Activated naive CD4-positive, alpha-beta T cell treated with anti-CD3 and anti-CD28 coated beads for 36 hours (primary cell): ENCODE measurements around the gene MAPK9. TPM values are rescaled to one million over a fixed set of nuclear protein-coding genes. Genes with fewer than 3 reads are reported as not detected.

Source experiments
- CTCF ChIA-PET: fragments of 350-600 bp; sonication (Branson Sonifier 250); formaldehyde crosslinking; loops from one replicate; lab custom pipeline; 2021; ENCODE audit warnings: antibody characterized with exemption; lab: Charles Lee
- DNase-seq: peaks from one replicate; pipeline ENCODE4 v3.0.0-alpha.2; 2020
- H3K27ac Mint-ChIP-seq: one replicate; pipeline ENCODE4 v1.8.0; 2021; ENCODE audit warnings: mild to moderate bottlenecking, mixed read lengths
- H3K27me3 Mint-ChIP-seq: one replicate; pipeline ENCODE4 v1.8.0; 2021; ENCODE audit warnings: low read depth, mixed read lengths
- H3K36me3 Mint-ChIP-seq: one replicate; pipeline ENCODE4 v1.8.0; 2021; ENCODE audit warnings: low read depth, mixed read lengths
- H3K4me1 Mint-ChIP-seq: one replicate; pipeline ENCODE4 v1.8.0; 2021; ENCODE audit warnings: low read depth, mixed read lengths
- H3K4me3 Mint-ChIP-seq: one replicate; pipeline ENCODE4 v1.8.0; 2021; ENCODE audit warnings: mild to moderate bottlenecking, moderate library complexity, mixed read lengths
- H3K9me3 Mint-ChIP-seq: one replicate; pipeline ENCODE4 v1.8.0; 2021; ENCODE audit warnings: mixed read lengths
- intact Hi-C: fragments of 100-400 bp; cut with micrococcal nuclease; formaldehyde crosslinking; loops from one replicate; pipeline ENCODE4 v1.15.1; 2023
- total RNA-seq, 2 experiments: library from RNA; stranded (reverse); gene quantifications; one replicate each; pipeline ENCODE4 v1.2.3, GENCODE V29; 2021

Gene MAPK9
- total RNA-seq, 2 experiments from 2014 or later: 30.8 to 34.4 TPM

- no peak overlapping the region for H3K27ac Mint-ChIP-seq
- peaks cover 16% of the 10 kb centered on the region for H3K27me3 Mint-ChIP-seq
- no peaks in the 10 kb centered on the region for H3K4me1 Mint-ChIP-seq
- DNase-seq: no peak
- no peaks in the 10 kb centered on the region for H3K9me3 Mint-ChIP-seq
- no peaks in the 10 kb centered on the region for H3K36me3 Mint-ChIP-seq
- CTCF ChIA-PET: no interaction called here
- no peak overlapping the region for H3K4me3 Mint-ChIP-seq
- intact Hi-C loops: no loop called here
Observed at GRCh38 chr5:180332861-180333260, 41.0 kb upstream of the MAPK9 start.

- no peaks in the 10 kb centered on the region for H3K4me1 Mint-ChIP-seq
- CTCF ChIA-PET: interaction anchor here (0.9 to 1.7 kb wide), 2 partner anchors 16 to 39 kb away, joined by 3 to 8 read pairs; no protein-coding TSS in a partner anchor
- H3K27ac Mint-ChIP-seq: no peak overlapping the region
- H3K4me3 Mint-ChIP-seq: no peak overlapping the region
- intact Hi-C loops: no loop called here
- peaks cover 16% of the 10 kb centered on the region for H3K27me3 Mint-ChIP-seq
- no peaks in the 10 kb centered on the region for H3K36me3 Mint-ChIP-seq
- no peaks in the 10 kb centered on the region for H3K9me3 Mint-ChIP-seq
- DNase-seq: no peak
Observed at GRCh38 chr5:180332051-180332517, 40.2 kb upstream of the MAPK9 start.

GRCh38 chr5:180331647-180331950 lies 39.7 kb upstream of the MAPK9 start:
- CTCF ChIA-PET: interaction anchor here (0.9 to 1.7 kb wide), 2 partner anchors 16 to 39 kb away, joined by 3 to 8 read pairs; no protein-coding TSS in a partner anchor
- H3K9me3 Mint-ChIP-seq: no peaks in the 10 kb centered on the region
- no peaks in the 10 kb centered on the region for H3K36me3 Mint-ChIP-seq
- intact Hi-C loops: no loop called here
- H3K27me3 Mint-ChIP-seq: peaks cover 16% of the 10 kb centered on the region
- H3K4me1 Mint-ChIP-seq: no peaks in the 10 kb centered on the region
- no peak overlapping the region for H3K4me3 Mint-ChIP-seq
- no peak overlapping the region for H3K27ac Mint-ChIP-seq
- DNase-seq: no peak

- no peak for DNase-seq
- no peaks in the 10 kb centered on the region for H3K9me3 Mint-ChIP-seq
- no peaks in the 10 kb centered on the region for H3K4me1 Mint-ChIP-seq
- no peak overlapping the region for H3K27ac Mint-ChIP-seq
- H3K36me3 Mint-ChIP-seq: no peaks in the 10 kb centered on the region
- intact Hi-C loops: no loop called here
- H3K4me3 Mint-ChIP-seq: no peak overlapping the region
- CTCF ChIA-PET: interaction anchor here (0.6 to 1.7 kb wide), 3 partner anchors 15 to 447 kb away, joined by 3 to 8 read pairs (median 3); no protein-coding TSS in a partner anchor
- H3K27me3 Mint-ChIP-seq: peaks cover 16% of the 10 kb centered on the region
Observed at GRCh38 chr5:180330810-180331646, 39.1 kb upstream of the MAPK9 start.

- CTCF ChIA-PET: interaction anchor here (0.6 to 4.3 kb wide), 3 partner anchors 15 to 248 kb away, joined by 3 to 45 read pairs (median 3); no protein-coding TSS in a partner anchor
- H3K4me3 Mint-ChIP-seq: no peak overlapping the region
- H3K4me1 Mint-ChIP-seq: no peaks in the 10 kb centered on the region
- intact Hi-C loops: no loop called here
- no peaks in the 10 kb centered on the region for H3K36me3 Mint-ChIP-seq
- no peak overlapping the region for H3K27ac Mint-ChIP-seq
- no peak for DNase-seq
- H3K9me3 Mint-ChIP-seq: no peaks in the 10 kb centered on the region
- peaks cover 16% of the 10 kb centered on the region for H3K27me3 Mint-ChIP-seq
Observed at GRCh38 chr5:180330270-180330648, 38.4 kb upstream of the MAPK9 start.

GRCh38 chr5:180329606-180330269 lies 37.9 kb upstream of the MAPK9 start:
- intact Hi-C loops: no loop called here
- CTCF ChIA-PET: interaction anchor here (0.6 to 4.3 kb wide), 14 partner anchors 10 to 248 kb away, joined by 3 to 48 read pairs (median 4); no protein-coding TSS in a partner anchor
- no peaks in the 10 kb centered on the region for H3K4me1 Mint-ChIP-seq
- no peaks in the 10 kb centered on the region for H3K9me3 Mint-ChIP-seq
- DNase-seq: no peak
- no peak overlapping the region for H3K27ac Mint-ChIP-seq
- no peaks in the 10 kb centered on the region for H3K36me3 Mint-ChIP-seq
- peaks cover 16% of the 10 kb centered on the region for H3K27me3 Mint-ChIP-seq
- H3K4me3 Mint-ChIP-seq: no peak overlapping the region

- no peak overlapping the region for H3K4me3 Mint-ChIP-seq
- no peaks in the 10 kb centered on the region for H3K9me3 Mint-ChIP-seq
- H3K27ac Mint-ChIP-seq: no peak overlapping the region
- H3K27me3 Mint-ChIP-seq: peaks cover 16% of the 10 kb centered on the region
- intact Hi-C loops: no loop called here
- H3K36me3 Mint-ChIP-seq: no peaks in the 10 kb centered on the region
- CTCF ChIA-PET: interaction anchor here (0.6 to 4.3 kb wide), 28 partner anchors 9 to 277 kb away, joined by 3 to 48 read pairs (median 4); partner anchors contain the start of gene GFPT2
- H3K4me1 Mint-ChIP-seq: no peaks in the 10 kb centered on the region
- DNase-seq: no peak
Observed at GRCh38 chr5:180329138-180329435, 37.2 kb upstream of the MAPK9 start.

GRCh38 chr5:180328296-180329137 lies 36.6 kb upstream of the MAPK9 start:
- Mint-ChIP-seq H3K9me3 (no peaks in the 10 kb centered on the region), H3K27me3 (peaks cover 14% of the 10 kb centered on the region), H3K27ac (no peak overlapping the region), H3K4me3 (no peak overlapping the region), H3K4me1 (no peaks in the 10 kb centered on the region), H3K36me3 (no peaks in the 10 kb centered on the region)
- peak; percentile 93 for DNase-seq
- CTCF ChIA-PET: interaction anchor here (0.6 to 4.3 kb wide), 30 partner anchors 9 to 278 kb away, joined by 3 to 48 read pairs (median 4); partner anchors contain the start of gene GFPT2
- intact Hi-C loops: loop anchor here (1.0 kb wide), 2 partner anchors 35 to 201 kb away; no protein-coding TSS in a partner anchor

GRCh38 chr5:180326989-180327565 lies 35.2 kb upstream of the MAPK9 start:
- intact Hi-C loops: no loop called here
- no peaks in the 10 kb centered on the region for H3K36me3 Mint-ChIP-seq
- H3K27ac Mint-ChIP-seq: no peak overlapping the region
- H3K27me3 Mint-ChIP-seq: peaks cover 10% of the 10 kb centered on the region
- CTCF ChIA-PET: interaction anchor here (2.3 to 4.3 kb wide), 3 partner anchors 12 to 37 kb away, joined by 12 to 48 read pairs (median 45); no protein-coding TSS in a partner anchor
- DNase-seq: no peak
- no peaks in the 10 kb centered on the region for H3K4me1 Mint-ChIP-seq
- no peaks in the 10 kb centered on the region for H3K9me3 Mint-ChIP-seq
- no peak overlapping the region for H3K4me3 Mint-ChIP-seq

GRCh38 chr5:180324601-180324950 lies 32.7 kb upstream of the MAPK9 start:
- no peaks in the 10 kb centered on the region for H3K9me3 Mint-ChIP-seq
- no peak for DNase-seq
- CTCF ChIA-PET: interaction anchor here (0.6 to 1.7 kb wide), 2 partner anchors 9 to 162 kb away, joined by 3 to 9 read pairs; no protein-coding TSS in a partner anchor
- no peaks in the 10 kb centered on the region for H3K27me3 Mint-ChIP-seq
- intact Hi-C loops: no loop called here
- H3K27ac Mint-ChIP-seq: no peak overlapping the region
- H3K4me1 Mint-ChIP-seq: no peaks in the 10 kb centered on the region
- no peaks in the 10 kb centered on the region for H3K36me3 Mint-ChIP-seq
- H3K4me3 Mint-ChIP-seq: no peak overlapping the region

- H3K27me3 Mint-ChIP-seq: no peaks in the 10 kb centered on the region
- no peaks in the 10 kb centered on the region for H3K9me3 Mint-ChIP-seq
- no peaks in the 10 kb centered on the region for H3K36me3 Mint-ChIP-seq
- H3K4me1 Mint-ChIP-seq: no peaks in the 10 kb centered on the region
- DNase-seq: no peak
- no peak overlapping the region for H3K27ac Mint-ChIP-seq
- intact Hi-C loops: no loop called here
- H3K4me3 Mint-ChIP-seq: no peak overlapping the region
- CTCF ChIA-PET: interaction anchor here (1.7 kb wide), 1 partner anchor 8 kb away, joined by 9 read pairs; no protein-coding TSS in a partner anchor
Observed at GRCh38 chr5:180323941-180324600, 32.2 kb upstream of the MAPK9 start.
